B cell (primary cell): ENCODE results near the gene IL1RAPL1.

Experiments
- EZH2 ChIP-seq: IDR thresholded peaks from 2 replicates; pipeline ENCODE4 v1.6.1; 2012; ENCODE audit warnings: borderline replicate concordance, low read depth, mild to moderate bottlenecking, moderate library complexity, low read length; ENCODE audit not compliant: insufficient read depth, poor library complexity, severe bottlenecking
- TF ChIP-seq, protein P1 (sequence below): fragments of 200-600 bp; IDR thresholded peaks from one replicate; pipeline ENCODE4 v1.8.0; 2022; ENCODE audit warnings: antibody characterized with exemption, mild to moderate bottlenecking

DNA sequence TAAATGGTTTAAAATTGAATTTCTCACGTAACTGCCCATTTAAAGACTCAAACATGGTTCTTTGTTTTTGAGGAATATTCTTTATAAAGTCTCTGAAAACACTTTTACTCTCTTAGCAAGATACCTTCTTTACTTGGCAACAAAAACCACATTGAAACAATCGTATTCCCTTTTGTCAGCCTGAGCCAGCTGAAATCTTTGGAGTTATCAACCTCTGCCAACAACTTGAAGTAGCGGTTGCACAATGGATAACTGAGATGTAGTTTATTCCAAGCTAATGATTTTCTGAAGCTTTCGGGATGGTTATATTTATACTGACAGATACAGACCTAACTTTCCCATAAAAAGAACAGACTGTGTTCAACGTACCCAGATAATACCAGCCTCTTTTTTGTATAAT lies 561.3 kb downstream of the IL1RAPL1 start:
- TF ChIP-seq, protein P1, sequence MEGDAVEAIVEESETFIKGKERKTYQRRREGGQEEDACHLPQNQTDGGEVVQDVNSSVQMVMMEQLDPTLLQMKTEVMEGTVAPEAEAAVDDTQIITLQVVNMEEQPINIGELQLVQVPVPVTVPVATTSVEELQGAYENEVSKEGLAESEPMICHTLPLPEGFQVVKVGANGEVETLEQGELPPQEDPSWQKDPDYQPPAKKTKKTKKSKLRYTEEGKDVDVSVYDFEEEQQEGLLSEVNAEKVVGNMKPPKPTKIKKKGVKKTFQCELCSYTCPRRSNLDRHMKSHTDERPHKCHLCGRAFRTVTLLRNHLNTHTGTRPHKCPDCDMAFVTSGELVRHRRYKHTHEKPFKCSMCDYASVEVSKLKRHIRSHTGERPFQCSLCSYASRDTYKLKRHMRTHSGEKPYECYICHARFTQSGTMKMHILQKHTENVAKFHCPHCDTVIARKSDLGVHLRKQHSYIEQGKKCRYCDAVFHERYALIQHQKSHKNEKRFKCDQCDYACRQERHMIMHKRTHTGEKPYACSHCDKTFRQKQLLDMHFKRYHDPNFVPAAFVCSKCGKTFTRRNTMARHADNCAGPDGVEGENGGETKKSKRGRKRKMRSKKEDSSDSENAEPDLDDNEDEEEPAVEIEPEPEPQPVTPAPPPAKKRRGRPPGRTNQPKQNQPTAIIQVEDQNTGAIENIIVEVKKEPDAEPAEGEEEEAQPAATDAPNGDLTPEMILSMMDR, result no peak
- no peak for TF ChIP-seq EZH2
